ENCODE measurements around the gene SAC3D1.

Gene SAC3D1

DNA sequence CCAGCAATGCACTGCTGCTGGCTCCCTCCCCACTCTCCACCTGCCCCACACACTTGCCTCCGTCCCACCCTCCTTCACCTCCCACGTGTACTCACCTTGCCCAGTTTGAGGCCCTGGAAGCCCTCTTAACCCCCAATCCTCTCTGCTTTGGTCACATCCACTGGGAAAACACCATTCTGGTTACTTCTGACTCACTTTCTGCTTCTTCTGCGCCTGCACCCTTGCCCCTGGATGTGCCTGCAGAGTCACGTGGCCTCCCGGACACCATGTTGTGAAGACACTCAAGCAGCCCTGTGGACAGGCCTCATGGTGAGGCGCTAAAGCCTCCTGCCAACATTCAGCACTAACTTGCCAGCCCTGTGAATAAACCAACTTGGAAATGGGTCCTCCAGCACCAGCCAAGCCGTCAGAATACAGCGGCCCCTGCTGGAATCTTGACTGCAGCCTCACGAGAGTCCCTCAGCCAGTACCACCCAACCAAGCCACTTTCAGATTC is 20.0 kb downstream of the SAC3D1 start:
- no peak for DNase-seq

DNA sequence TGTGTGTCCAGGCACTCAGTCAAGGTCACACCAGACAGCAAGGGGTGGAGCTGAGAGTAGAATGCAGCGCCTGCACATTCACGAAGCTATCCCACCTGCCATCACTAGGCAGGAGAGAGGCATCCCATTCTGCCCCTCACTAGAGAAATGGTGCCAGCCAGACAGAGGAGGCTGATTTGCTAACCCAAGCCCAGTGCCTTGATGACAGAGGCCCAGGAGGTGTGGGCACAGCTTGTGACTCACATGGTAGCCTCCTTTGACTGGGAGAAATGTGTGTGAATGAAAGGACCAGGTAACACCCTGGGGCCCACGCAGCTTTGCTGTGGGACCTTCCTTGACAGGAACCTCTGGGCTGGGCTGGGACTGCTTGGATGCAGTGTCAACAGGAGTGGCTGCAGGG is 22.5 kb downstream of the SAC3D1 start:
- no peak for DNase-seq

DNA sequence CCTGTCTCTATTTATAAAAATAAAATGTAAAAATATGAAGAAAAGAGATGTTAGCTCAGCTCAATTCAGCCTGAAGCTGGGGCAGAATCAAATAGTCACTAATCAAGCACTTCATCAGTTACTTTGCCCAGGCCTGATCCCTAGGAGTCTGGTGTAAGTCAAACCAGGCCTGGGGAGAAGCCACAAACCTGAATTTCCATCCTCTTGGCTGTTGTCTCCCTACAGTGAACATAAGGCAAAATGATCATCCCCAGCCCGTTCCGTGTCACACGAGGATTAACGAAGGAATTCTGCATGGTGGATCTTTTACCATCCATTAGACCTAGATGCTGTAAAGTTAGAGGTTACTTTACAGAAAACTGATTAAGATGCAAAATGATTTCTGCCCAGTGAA is 23.8 kb downstream of the SAC3D1 start:
- DNase-seq: no peak

DNA sequence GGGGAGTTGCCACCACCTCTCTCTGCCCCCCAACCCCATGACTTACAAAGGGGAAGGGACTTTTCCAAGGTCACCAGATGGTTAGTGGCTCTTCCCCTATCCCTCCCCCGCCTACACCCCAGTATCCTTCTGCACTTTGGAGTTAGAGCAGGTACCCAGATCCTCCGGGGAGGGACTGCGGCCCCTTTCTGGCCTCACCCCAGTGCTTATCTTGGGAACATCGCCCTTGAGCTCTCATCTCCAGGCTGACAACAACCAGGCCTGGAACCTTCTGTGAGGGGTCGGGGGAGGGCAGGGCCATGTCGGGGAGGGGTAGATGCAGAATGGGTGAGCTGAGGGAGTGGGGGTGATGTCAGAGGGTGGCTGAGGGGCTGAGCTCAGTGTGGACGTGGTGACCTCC is 24.8 kb downstream of the SAC3D1 start:
- DNase-seq: no peak

DNA sequence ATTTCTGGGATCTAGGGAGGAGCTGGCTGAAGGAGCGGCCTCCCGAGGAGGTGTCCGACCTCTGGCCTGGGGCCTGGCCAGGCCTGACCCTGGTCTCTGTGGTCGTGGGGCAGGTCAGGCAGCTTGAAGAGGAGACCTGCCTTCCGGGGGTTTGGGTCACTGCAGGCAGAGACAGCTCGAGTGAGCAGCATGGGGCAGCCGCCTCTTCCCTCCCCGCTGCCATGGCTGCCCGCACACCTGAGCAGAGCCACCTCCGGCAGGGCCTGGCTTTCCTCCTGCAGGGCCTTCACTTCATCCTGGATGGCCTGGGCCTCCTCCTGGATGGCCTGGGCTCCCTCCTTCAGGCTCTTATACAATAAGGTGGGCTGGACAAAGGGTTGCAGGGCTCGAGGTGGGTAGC is 25.3 kb downstream of the SAC3D1 start:
- no peak for DNase-seq

DNA sequence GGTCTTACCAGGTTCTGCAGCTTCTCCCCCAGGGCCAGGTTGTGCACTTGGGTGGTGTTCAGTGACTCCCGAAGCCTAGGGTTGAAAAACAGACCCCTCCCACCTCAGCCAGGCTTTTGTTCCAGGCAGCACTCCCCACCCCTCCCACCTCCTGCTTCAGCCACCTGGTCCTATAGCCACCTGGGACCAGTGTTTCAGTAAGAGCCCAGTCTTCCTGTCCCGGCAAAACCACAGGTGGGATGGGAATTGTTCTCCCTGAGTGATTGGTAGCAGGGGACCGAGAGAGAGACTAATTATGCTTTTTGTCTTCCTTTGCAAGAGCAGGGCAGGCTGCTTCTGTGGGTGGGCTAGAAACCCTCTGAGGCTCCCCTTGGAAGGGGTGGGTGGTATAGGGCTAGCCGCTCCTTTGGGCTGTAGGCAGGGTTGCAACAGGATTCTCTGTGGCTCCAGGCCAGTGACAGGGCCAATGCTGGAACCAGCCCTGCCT is 25.8 kb downstream of the SAC3D1 start:
- DNase-seq: no peak

DNA sequence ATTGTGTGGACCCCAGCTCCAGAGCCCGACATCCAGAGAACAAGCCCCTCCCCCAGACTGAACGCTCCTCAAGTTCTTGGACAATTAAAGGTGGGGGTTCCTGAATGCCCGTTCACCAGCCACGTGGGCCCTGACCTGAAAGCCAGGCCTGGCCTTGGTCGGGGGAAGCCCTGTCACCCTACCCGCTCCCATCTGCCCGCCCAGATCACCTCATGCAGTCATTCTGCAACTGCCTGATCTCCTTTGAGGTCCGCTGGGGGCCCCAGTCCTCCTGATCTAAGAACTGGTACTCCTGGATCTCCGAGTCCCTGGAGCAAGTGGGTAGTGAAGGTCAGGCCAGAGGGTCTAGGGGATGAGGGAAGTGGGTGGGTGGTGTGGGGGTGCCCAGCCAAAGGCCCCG is 26.4 kb downstream of the SAC3D1 start:
- DNase-seq: no peak

DNA sequence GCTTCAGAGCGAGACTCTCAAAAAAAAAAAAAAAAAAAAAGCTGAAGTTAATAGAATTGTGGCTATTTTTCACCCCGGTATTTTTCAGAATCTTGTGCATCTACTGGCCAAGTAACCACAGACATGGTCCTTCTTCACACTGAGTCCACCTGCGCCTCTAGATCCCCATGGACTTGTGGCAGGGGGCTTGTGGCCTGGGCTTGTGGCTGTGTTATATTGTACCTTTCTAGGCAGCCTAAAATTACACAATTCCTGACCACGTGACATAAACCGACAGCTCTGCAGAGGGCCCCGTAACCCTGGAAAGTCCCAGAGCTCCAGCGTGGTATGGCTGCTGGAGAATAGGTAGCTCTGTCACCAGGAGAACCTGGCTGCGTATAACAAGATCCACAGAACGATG is 28.2 kb downstream of the SAC3D1 start:
- no peak for DNase-seq

DNA sequence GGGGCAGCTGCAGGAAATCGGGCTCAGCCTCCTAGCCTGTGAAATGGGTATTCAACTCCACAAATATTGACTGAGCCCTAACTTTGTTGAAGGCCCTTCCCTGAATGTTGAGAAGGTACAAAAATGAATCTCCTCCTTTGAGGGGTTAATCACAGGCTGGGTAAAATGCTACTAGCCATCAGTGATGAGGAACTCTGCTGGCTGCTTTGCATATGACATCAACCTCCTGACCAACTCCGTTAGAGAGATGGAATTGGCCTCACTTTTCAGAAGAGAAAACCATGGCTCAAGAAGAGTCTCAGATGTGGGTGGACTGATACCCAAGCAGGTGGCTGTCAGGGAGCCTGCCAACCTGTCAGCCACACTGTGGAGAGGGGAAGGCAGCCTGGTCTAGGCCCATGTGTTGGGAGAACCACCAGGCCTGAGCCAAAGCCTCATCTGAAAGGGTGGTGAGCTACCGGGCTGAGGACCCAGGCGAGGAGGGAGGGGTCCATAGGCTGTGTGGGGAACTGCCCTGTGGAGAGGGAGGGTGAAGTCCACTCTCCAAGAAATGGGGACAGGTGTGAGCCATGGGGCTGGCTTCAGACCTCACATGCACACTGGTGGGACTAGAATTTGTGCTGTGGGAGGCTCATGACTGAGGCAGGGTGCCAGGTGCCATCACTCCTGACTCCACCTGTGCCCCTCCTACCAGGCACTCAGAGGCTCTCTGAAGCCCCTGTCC is 31.1 kb downstream of the SAC3D1 start:
- DNase-seq: no peak

DNA sequence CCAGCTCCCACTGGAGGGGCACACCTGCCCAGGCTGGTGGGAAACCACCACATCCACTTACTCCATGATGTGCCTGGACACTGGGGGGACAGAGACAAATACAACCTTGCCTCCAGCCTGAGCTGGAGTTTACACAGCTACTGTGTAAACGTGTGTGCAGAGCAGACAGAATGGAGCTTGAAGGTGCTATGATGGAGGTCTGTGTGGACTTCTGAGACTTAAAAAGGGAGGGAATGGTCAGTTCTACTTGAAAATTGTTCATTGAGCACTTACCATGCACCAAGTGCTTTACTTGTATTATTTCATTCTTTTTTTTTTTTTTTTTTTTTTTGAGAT is 31.6 kb downstream of the SAC3D1 start:
- no peak for DNase-seq

DNA sequence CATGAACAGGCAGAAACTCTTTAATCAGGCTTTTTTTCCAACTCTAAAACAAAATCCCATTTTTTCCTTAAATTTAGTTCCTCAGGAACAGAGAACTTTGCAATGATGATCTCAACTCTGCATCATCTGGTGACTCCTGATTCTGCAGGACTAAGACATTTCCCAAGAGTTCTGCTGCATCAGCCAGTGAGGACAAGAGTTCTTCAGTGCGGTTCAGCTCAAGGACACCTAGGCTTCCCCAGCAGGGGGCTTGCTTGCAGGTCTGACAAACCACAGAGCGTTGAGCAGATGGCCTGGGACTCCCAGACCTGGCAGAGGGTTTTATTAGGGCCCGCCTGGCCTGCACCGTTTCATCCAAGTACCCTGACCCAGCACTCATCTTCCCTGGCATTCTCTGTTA is 36.4 kb downstream of the SAC3D1 start:
- no peak for DNase-seq

DNA sequence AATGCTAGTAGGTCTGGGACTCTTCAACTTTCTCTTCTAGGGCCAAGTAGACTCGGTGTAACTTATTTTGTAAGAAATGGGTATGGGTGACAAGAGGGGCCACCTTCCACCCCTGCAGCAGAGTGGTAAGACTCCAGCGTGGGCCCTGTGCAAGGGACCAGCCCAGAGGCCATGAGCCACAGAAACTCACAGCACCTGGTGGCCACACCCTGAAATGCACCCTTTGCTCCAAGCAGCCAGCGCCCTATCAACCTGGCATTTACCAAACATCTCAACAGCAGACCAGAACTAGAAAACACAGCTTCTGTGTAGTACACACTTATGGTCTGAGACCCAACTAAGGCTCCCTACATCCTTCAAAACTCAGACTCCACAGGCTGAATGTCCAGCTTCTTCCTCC is 37.1 kb downstream of the SAC3D1 start:
- no peak for DNase-seq

DNA sequence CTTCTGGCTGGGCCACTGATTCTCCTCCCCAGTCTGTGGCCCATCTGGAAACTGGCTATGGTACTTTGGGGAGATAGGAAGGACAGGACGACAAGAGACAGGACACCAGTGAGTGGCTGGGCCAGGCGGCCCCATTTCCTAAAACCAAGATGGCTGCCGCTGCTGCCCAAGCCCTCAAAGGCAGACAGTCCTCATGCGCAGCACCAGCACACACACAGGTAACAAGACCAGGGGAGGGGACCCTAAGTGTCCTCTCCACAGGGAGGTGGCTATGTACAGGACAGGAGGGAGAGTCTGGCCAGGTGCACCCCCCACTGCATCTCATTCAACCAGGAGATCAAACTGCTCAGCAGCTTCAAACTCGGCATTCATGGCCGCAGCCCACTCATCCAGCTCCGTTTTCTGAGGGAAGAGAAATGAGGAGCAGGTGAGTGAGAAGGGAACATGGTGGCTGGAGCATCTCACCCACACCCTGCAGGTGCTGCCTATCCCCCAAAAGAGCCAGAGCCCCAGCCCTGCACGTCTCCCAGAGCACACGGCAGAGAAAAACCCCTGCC is 37.9 kb downstream of the SAC3D1 start:
- peak; percentile 17 for DNase-seq

DNA sequence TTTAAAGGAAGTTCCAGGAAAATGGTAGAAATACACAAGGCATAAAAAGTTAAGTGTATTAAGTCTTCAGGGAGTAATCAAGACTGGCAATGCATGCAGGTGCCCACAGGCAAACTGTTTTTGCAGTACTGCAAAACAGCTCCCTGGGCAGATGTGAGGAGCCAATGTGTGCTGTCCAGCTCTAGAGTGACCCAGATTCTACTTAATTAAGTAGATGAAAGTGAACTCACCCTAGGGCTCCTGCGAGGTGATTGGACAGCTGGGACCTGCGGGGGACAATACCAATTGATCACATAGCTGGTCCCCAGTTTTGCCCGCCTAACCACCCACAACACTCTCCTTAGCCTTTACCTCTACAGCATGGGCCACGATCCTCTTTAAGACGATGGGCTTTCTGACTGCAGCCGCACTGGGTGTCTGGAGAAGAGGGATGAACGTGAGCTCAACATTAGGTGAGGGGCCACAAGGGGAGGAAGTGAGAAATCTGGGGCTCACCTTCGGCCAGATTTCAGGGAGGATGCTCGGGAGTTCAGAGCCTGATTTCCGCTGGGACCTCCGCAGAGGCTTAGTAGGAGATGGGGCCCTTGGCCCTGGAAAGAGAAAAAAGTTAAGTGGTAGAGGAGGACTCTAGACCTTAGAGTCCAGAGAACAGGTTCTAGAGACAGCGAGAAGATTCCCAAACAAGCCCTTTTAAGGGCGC is 42.3 kb downstream of the SAC3D1 start:
- DNase-seq: no peak

DNA sequence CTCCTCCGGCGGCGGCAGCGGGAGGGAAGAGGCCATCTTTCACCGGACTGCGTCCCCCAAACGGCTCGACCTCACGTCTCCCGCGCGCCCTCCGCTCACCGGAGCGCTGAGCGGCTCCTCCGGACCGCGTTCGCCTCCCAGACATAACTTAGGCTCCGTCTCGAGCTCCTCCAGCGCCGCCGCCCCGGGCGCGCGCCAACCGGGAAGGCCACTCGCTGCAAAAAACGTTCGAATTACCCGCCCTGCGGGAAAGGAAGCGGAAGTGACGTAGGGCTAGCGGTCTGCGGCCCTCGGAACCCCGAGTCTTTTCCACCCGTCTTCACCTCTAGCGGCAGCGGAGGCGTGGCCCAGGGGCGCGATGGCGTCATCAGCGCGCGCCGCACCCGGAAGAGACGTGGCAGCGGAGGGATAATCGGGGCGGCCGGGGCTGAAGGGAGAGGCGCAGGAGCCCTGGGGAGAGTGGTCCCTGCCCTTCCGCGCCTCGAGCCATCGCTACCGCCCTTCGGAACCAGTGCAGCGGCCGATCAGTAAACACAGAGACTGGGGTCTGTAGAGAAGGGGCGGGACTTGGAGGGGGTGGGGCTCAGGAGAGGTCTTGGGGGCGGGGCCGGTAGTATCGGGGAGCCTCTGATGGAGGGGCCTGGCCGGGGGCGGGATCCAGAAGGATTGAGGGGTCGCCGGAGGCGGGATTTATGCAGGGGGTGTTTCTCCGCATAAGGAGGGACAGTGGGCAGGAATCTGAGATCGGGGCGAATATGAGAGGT is 43.0 kb downstream of the SAC3D1 start, which contains the start of the genes CDCA5 and ZFPL1:
TSS of gene CDCA5 (minus strand) at position 207 of the 764 bp plus-strand sequence. CDS start at position 145, 62 bp downstream.
TSS of gene ZFPL1 (plus strand) at position 389 of the 764 bp plus-strand sequence. CDS start 477 bp downstream, outside the sequence.
- DNase-seq: peak; percentile 97

DNA sequence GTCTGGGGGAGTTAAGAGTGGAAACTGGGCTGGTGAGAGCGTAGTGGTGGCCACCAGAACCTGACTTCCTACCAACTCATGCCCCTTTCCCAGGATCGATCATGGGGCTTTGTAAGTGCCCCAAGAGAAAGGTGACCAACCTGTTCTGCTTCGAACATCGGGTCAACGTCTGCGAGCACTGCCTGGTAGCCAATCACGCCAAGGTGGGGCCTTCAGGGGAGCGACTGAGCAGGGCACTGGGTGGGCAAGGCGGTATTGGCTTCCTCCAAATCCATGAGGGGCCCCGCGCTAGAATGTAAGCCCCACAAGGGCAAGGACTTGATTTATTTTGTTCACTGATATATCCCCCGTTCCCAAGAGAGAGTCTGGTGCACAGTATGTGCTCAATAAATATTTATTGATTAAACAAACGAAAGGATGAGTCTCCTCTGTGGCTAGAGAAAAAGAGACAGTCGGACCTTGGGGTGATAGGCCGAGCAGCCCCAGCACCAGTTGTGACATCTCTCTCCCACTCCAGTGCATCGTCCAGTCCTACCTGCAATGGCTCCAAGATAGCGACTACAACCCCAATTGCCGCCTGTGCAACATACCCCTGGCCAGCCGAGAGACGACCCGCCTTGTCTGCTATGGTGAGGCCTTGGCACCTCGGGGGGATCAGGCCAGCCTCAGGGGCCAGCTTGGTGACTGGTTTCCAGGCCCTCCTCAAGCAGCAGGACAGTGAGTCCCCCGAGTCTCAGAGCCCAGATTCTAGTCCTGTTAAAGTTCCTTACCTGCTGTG is 43.8 kb downstream of the SAC3D1 start:
- no peak for DNase-seq

DNA sequence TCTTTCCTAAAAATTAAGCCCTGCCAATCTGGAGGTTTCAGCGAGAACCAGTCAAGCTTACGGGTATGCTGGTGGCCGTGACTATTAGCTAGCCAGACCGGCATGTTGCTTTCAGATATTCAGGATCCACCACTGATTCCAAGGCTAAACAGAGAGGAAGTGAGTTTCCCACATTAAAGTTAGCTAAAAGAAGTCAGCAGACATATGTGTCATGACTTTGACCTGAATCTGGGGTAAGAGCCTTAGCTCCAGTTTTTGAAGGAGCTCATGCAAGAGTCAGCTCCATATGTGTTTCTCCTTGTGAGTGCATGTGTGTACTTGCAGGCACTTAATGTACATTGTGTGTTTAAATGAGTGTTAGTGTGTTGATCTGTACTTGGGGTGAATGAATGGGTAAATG is 44.4 kb downstream of the SAC3D1 start:
- DNase-seq: no peak

DNA sequence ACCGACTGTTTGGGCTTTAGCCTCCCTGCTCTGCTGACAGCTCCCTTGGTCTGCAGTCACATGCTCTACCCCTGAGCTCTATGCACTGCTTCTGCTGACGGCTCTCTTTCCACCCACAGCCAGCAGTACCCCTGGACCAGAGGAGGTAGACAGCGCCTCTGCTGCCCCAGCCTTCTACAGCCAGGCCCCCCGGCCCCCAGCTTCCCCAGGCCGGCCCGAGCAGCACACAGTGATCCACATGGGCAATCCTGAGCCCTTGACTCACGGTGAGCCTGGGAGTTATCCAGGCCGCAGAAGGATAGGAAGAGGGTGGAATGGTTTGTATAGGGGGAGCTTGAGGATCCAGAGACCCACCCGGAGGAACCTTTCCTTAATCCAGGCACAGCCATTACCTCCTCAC is 45.8 kb downstream of the SAC3D1 start:
- DNase-seq: no peak

DNA sequence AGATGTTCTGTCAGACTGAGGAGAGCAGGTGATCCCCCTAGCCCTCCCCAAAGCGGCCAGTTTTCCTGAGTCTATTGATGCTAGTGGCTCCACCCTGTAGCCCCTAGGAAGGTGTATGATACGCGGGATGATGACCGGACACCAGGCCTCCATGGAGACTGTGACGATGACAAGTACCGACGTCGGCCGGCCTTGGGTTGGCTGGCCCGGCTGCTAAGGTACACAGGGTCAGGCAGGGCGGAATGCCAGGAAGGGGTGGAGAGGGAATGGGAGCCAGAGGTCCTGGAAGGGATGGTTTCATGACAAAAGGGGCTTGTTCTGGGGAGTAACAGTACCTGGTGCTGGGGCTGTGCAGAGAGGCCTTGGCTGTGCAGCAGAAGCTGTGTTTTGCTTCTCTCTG is 46.2 kb downstream of the SAC3D1 start:
- DNase-seq: no peak

DNA sequence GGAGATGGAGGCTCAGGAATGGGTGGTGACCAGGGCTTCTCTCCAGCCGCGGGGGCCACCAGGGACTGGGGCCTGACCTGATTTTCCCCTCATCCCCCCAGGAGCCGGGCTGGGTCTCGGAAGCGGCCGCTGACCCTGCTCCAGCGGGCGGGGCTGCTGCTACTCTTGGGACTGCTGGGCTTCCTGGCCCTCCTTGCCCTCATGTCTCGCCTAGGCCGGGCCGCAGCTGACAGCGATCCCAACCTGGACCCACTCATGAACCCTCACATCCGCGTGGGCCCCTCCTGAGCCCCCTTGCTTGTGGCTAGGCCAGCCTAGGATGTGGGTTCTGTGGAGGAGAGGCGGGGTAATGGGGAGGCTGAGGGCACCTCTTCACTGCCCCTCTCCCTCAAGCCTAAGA is 46.8 kb downstream of the SAC3D1 start:
- no peak for DNase-seq

DNA sequence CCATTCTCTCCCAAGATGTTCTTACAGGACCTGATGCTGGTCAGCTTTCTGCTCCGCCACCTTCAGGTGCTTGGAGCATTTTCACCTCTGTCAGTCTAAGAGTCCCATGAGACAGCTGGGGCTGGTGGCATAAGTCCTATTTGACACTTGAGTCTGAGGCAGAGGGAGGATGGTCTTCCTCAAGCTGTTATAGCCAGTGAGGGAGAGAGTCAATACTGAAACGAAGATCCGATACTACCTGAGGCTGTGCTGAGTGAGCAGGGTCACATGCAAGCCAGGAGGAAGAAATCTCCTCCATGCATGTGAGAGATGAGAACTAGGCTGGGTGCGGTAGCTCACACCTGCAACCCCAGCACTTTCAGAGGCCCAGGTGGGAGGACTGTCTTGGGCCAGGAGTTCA is 48.6 kb downstream of the SAC3D1 start:
- DNase-seq: no peak

DNA sequence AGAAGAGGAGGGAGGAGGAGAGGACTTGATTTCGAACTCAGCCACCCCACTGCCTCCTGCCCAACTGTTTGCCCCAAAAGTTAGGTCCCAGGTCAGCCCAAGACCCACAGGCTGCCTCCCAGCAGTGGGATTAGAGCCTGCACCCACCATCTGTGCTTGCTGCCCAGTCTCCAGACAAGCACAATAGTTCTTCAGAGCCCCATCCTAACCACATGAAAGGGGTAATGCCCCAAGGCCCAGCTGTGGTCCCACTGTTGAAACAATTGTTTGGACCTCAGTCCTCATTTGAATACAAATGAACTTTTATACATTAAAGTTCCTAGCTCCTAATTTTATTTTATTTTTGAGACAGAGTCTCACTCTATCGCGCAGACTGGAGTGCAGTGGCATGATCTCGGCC is 49.6 kb downstream of the SAC3D1 start:
- no peak for DNase-seq
